Measurements from ENCODE around the gene WFDC10B.
"Not testable (repeated sequence)": the region's sequence is repeated elsewhere in the genome, so short reads cannot be mapped to it uniquely, and the experiment has no call there.

WFDC10B gene

GRCh38 chr20:45649312-45649863, 55.4 kb downstream of the WFDC10B start:
- H3K9me2 ChIP-seq (ENCODE audit: low read depth, low read length), result no peaks in the 10 kb centered on the region
- H3K4me1 ChIP-seq (ENCODE audit: insufficient read depth, low read length, severe bottlenecking), result no peaks in the 10 kb centered on the region
- no peaks in the 10 kb centered on the region for H3F3A ChIP-seq (ENCODE audit: insufficient read depth, low read length)
- no peaks in the 10 kb centered on the region for H3K27me3 ChIP-seq (ENCODE audit: insufficient read depth, low read length)
- H3K27ac ChIP-seq (ENCODE audit: low read depth, low read length, poor library complexity, severe bottlenecking), result no peak overlapping the region
- no peaks in the 10 kb centered on the region for H3K79me2 ChIP-seq (ENCODE audit: insufficient read depth, low read length)
- H3K4me2 ChIP-seq (ENCODE audit: low read length), result no peak overlapping the region
- H3K36me3 ChIP-seq (ENCODE audit: insufficient read depth, low read length), result no peaks in the 10 kb centered on the region
- H4K20me1 ChIP-seq (ENCODE audit: insufficient read depth, low read length), result no peaks in the 10 kb centered on the region
- H2AFZ ChIP-seq (ENCODE audit: low read length), result no peak overlapping the region
- TF ChIP-seq EZH2 (IDR thresholded peaks at IDR 0.05; ENCODE audit: borderline replicate concordance, low read length), result no peak
- TF ChIP-seq CTCF (IDR thresholded peaks at IDR 0.05; ENCODE audit: low read length), result no peak
- no peaks in the 10 kb centered on the region for H3K9me3 ChIP-seq (ENCODE audit: low read length)
- no peak overlapping the region for H3K9ac ChIP-seq (ENCODE audit: low read length)
- no peak overlapping the region for H3K4me3 ChIP-seq (ENCODE audit: low read depth, low read length, poor library complexity, severe bottlenecking)

GRCh38 chr20:45647441-45648050, 57.3 kb downstream of the WFDC10B start:
- no peak overlapping the region for H3K9ac ChIP-seq (ENCODE audit: low read length)
- no peaks in the 10 kb centered on the region for H3K4me1 ChIP-seq (ENCODE audit: insufficient read depth, low read length, severe bottlenecking)
- H2AFZ ChIP-seq (ENCODE audit: low read length), result no peak overlapping the region
- no peak overlapping the region for H3K4me3 ChIP-seq (ENCODE audit: low read depth, low read length, poor library complexity, severe bottlenecking)
- H3K4me2 ChIP-seq (ENCODE audit: low read length), result no peak overlapping the region
- no peaks in the 10 kb centered on the region for H3K9me2 ChIP-seq (ENCODE audit: low read depth, low read length)
- H3K27me3 ChIP-seq (ENCODE audit: insufficient read depth, low read length), result no peaks in the 10 kb centered on the region
- H3K36me3 ChIP-seq (ENCODE audit: insufficient read depth, low read length), result no peaks in the 10 kb centered on the region
- H3K79me2 ChIP-seq (ENCODE audit: insufficient read depth, low read length), result no peaks in the 10 kb centered on the region
- H3K9me3 ChIP-seq (ENCODE audit: low read length), result no peaks in the 10 kb centered on the region
- H3F3A ChIP-seq (ENCODE audit: insufficient read depth, low read length), result no peaks in the 10 kb centered on the region
- no peak for TF ChIP-seq EZH2 (IDR thresholded peaks at IDR 0.05; ENCODE audit: borderline replicate concordance, low read length)
- no peak for TF ChIP-seq CTCF (IDR thresholded peaks at IDR 0.05; ENCODE audit: low read length)
- no peaks in the 10 kb centered on the region for H4K20me1 ChIP-seq (ENCODE audit: insufficient read depth, low read length)
- no peak overlapping the region for H3K27ac ChIP-seq (ENCODE audit: low read depth, low read length, poor library complexity, severe bottlenecking)

GRCh38 chr20:45646875-45647274, 57.9 kb downstream of the WFDC10B start:
- TF ChIP-seq CTCF (IDR thresholded peaks at IDR 0.05; ENCODE audit: low read length) (no peak), EZH2 (IDR thresholded peaks at IDR 0.05; ENCODE audit: borderline replicate concordance, low read length) (no peak)
- H3K4me2 ChIP-seq (ENCODE audit: low read length), result no peak overlapping the region
- no peaks in the 10 kb centered on the region for H3K4me1 ChIP-seq (ENCODE audit: insufficient read depth, low read length, severe bottlenecking)
- H3F3A ChIP-seq (ENCODE audit: insufficient read depth, low read length), result no peaks in the 10 kb centered on the region
- no peaks in the 10 kb centered on the region for H3K27me3 ChIP-seq (ENCODE audit: insufficient read depth, low read length)
- H4K20me1 ChIP-seq (ENCODE audit: insufficient read depth, low read length), result no peaks in the 10 kb centered on the region
- H3K9me3 ChIP-seq (ENCODE audit: low read length), result no peaks in the 10 kb centered on the region
- H3K4me3 ChIP-seq (ENCODE audit: low read depth, low read length, poor library complexity, severe bottlenecking), result no peak overlapping the region
- no peaks in the 10 kb centered on the region for H3K36me3 ChIP-seq (ENCODE audit: insufficient read depth, low read length)
- H2AFZ ChIP-seq (ENCODE audit: low read length), result no peak overlapping the region
- no peak overlapping the region for H3K9ac ChIP-seq (ENCODE audit: low read length)
- H3K27ac ChIP-seq (ENCODE audit: low read depth, low read length, poor library complexity, severe bottlenecking), result no peak overlapping the region
- H3K9me2 ChIP-seq (ENCODE audit: low read depth, low read length), result no peaks in the 10 kb centered on the region
- H3K79me2 ChIP-seq (ENCODE audit: insufficient read depth, low read length), result no peaks in the 10 kb centered on the region

- not testable (repeated sequence) for H3K9ac ChIP-seq (ENCODE audit: low read length); H3K79me2 ChIP-seq (ENCODE audit: insufficient read depth, low read length); H3K27me3 ChIP-seq (ENCODE audit: insufficient read depth, low read length); H4K20me1 ChIP-seq (ENCODE audit: insufficient read depth, low read length); H3K4me3 ChIP-seq (ENCODE audit: low read depth, low read length, poor library complexity, severe bottlenecking); H3K9me3 ChIP-seq (ENCODE audit: low read length); H3K4me2 ChIP-seq (ENCODE audit: low read length); H3K4me1 ChIP-seq (ENCODE audit: insufficient read depth, low read length, severe bottlenecking); H3K27ac ChIP-seq (ENCODE audit: low read depth, low read length, poor library complexity, severe bottlenecking); H3K9me2 ChIP-seq (ENCODE audit: low read depth, low read length); H3F3A ChIP-seq (ENCODE audit: insufficient read depth, low read length); H3K36me3 ChIP-seq (ENCODE audit: insufficient read depth, low read length); H2AFZ ChIP-seq (ENCODE audit: low read length)
Observed at GRCh38 chr20:45645869-45646268, 59.0 kb downstream of the WFDC10B start.

- not testable (repeated sequence) for H3K4me2 ChIP-seq (ENCODE audit: low read length); H3K4me3 ChIP-seq (ENCODE audit: low read depth, low read length, poor library complexity, severe bottlenecking); H3K9ac ChIP-seq (ENCODE audit: low read length); H2AFZ ChIP-seq (ENCODE audit: low read length); H3F3A ChIP-seq (ENCODE audit: insufficient read depth, low read length); H4K20me1 ChIP-seq (ENCODE audit: insufficient read depth, low read length); H3K27ac ChIP-seq (ENCODE audit: low read depth, low read length, poor library complexity, severe bottlenecking); H3K9me2 ChIP-seq (ENCODE audit: low read depth, low read length); H3K4me1 ChIP-seq (ENCODE audit: insufficient read depth, low read length, severe bottlenecking); H3K27me3 ChIP-seq (ENCODE audit: insufficient read depth, low read length); H3K79me2 ChIP-seq (ENCODE audit: insufficient read depth, low read length); H3K36me3 ChIP-seq (ENCODE audit: insufficient read depth, low read length); H3K9me3 ChIP-seq (ENCODE audit: low read length)
Observed at GRCh38 chr20:45641076-45641475, 63.7 kb downstream of the WFDC10B start.

Data from OCI-LY1 (cell line).